Measurements from ENCODE around the gene MAP2K2.

The MAP2K2 gene

GRCh38 chr19:4058693-4059452, 65.0 kb downstream of the MAP2K2 start:
- no peak for DNase-seq

- DNase-seq, result peak; percentile 59
These were observed 65.8 kb downstream of the MAP2K2 start for GRCh38 chr19:4057931-4058692.

- DNase-seq, result no peak
These were observed 68.7 kb downstream of the MAP2K2 start for GRCh38 chr19:4055209-4055552.

DNA sequence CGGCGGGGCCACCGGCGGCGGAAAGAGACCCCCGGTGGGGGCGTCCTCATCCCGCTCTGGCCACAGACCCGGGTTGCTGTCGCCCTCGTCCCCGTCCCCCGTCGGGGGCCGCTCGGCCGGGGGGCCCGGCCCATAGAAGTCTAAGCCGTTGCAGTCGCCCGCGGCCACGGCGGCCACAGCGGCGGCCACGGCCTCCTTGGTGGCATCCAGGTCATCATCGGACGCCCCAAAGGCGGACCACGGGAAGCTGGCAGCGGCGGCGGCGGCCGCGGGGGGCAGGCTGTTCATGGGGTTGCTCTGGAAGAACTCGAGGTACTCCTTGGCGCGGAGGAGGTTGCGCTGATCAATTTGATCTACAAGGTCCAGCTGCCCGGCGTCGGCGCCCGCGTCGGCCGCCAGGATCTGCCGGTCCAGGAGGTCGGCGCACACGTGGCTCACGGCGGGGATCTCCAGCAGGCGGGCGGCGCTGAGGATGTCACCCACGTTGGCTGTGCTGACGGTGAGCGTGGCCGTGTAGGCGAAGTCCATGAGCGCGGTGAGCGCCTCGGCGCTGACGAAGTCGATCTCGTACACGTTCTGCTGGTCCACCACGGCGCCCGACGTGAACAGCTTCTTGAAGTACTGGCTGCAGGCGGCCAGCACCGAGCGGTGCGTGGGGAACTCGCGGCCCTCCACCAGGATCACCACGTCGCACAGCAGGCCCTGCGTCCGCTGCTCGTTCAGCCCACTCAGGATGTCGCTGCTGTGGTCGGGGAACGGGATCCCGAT, 69.3 kb downstream of the MAP2K2 start:
- DNase-seq, result no peak

DNA sequence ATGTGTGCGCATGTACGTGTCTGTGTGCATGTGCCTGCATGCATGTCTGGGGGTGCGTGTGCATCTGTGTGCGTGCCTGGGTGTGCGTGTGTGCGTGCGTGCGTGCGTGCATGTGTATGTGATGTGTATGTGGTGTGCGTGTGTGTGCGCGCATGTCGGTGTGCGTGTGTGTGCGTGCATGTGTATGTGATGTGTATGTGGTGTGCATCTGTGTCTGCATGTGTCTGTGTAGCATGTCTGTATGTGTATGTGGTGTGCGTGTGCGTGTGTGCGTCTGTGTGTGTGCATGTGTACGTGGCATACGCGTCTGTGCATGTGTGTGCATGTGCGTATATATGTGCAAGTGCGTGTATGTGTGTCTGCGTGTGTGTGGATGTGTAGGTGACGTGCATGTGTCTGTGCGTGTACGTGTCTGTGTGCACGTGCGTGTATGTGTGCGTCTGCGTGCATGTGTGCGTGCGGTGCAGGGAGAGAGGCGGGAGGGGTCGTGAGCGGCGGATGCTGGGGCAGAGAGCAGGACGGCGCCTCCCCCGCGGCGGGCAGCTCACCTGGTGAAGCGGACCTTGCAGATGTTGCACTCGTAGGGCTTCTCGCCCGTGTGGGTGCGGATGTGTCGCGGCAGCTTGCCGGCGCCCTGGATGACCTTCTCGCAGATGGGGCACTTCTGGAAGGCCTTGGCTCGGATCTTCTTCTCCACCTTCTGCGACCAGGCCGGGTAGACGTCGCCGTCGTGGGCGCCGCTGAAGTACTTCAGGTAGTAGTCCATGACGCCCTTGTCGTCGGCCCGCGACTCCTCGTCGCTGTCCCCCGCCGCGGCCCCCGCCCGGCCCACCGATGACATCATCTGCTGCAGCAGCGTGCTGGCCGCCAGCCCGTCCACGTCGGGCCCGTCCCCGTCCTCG, 70.2 kb downstream of the MAP2K2 start:
- no peak for DNase-seq

GRCh38 chr19:4052993-4053422, 70.9 kb downstream of the MAP2K2 start:
- DNase-seq, result no peak

GRCh38 chr19:4052114-4052992, 71.6 kb downstream of the MAP2K2 start:
- DNase-seq, result no peak

GRCh38 chr19:4051175-4052101, 72.5 kb downstream of the MAP2K2 start:
- no peak for DNase-seq

DNA sequence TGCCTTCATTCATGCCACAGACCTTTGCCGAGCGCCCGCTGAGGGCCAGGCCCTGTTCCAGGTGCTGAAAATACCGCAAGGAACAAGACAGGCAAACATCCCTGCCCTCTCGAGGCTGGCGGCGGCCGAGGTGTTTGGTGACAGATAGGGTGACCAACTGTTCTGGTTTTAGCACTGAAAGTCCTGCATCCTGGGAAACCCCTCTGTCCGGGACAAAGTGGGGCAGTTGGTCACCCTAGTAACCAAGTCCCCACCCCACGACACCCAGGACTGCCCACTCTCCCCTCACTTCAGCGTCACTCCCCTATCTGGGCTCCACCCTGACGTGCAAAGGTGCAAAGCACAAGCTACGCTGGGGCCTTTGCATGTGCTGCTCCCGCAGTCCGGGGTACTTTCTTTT, 74.5 kb downstream of the MAP2K2 start:
- DNase-seq, result no peak

GRCh38 chr19:4046946-4047683, 76.8 kb downstream of the MAP2K2 start:
- no peak for DNase-seq

GRCh38 chr19:4046362-4046691, 77.6 kb downstream of the MAP2K2 start:
- no peak for DNase-seq

DNA sequence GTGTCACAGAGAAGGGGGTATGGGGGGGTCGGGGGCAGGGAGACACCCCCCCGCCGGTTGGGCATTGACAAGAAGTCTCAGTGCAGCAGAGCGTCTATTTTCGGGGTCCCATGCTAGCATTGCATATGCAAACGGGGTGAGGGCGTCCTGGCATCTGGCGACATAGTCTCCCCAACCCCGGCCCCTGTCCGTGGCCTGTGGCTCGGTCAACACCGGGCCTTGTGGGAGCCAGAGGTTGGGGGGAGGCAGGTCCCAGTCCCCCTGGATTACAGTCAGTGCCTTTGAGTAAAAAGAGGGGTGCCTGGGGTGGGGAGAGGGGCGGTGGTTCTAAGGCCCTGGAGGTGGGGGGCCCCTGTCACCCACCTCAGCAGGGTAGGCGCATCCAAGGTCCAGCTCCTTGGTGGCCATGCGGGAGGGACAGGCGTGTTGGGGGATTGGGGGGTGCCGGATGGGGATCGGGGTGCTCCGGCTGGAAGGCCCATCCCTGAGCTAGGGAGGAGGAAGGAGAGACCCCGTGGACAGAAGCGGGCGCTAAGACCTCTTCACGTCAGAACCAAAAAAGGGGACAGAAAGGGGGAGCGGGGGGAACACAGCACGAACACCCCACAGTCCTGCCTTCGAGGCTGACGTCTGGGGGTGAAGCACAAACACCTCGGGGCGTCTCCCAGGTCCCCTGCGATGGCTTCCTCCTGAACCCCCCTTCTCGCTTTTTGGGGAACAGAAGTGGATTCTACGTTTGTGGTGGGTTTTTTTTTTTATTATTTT, 78.1 kb downstream of the MAP2K2 start:
- no peak for DNase-seq

GRCh38 chr19:4044990-4045465, 78.9 kb downstream of the MAP2K2 start:
- DNase-seq, result no peak

GRCh38 chr19:4043966-4044715, 79.8 kb downstream of the MAP2K2 start:
- DNase-seq, result no peak

GRCh38 chr19:4043401-4043800, 80.5 kb downstream of the MAP2K2 start:
- DNase-seq, result no peak

DNA sequence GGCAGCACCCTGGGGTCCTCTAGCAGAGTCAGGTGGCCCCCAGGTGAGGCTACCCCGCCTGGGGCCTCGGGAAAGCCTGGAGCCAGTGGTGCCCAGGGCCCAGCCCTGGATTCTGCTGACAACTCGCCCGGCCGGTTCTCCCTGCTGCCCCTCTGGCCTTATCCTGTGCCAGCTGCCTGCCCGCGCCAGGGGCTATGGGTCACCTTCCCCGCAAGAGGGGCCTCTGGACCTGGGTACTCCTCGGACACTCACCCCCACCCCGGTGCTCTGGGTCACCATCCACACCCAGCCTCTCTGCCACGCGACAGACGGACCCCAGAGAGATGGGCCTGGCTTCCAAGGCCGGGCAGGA, 81.2 kb downstream of the MAP2K2 start:
- DNase-seq, result no peak

GRCh38 chr19:4042064-4042730, 81.7 kb downstream of the MAP2K2 start:
- no peak for DNase-seq

All from activated T-cell treated with anti-CD3 and anti-CD28 coated beads for 4 hours (primary cell).